Mesothelial cell of epicardium (in vitro differentiated cells): Measurements from ENCODE around the gene IDH3G. TPM values are rescaled to one million over a fixed set of nuclear protein-coding genes. Genes with fewer than 3 reads are reported as not detected.
"Not testable (repeated sequence)": the region's sequence is repeated elsewhere in the genome, so short reads cannot be mapped to it uniquely, and the experiment has no call there.

Experiments
- DNase-seq, 2 experiments: peaks; one replicate each; pipeline ENCODE4 v3.0.0; 2021; ENCODE audit warnings: low spot score in 2 of 2; ENCODE audit not compliant: unreplicated experiment in 2 of 2
- H3K27ac Mint-ChIP-seq: 2 replicates; pipeline ENCODE4 v1.8.0; 2021; ENCODE audit warnings: mixed read lengths
- H3K27me3 Mint-ChIP-seq: 2 replicates; pipeline ENCODE4 v1.8.0; 2021; ENCODE audit warnings: low read depth, mixed read lengths
- H3K36me3 Mint-ChIP-seq: 2 replicates; pipeline ENCODE4 v1.8.0; 2021; ENCODE audit warnings: mixed read lengths
- H3K4me1 Mint-ChIP-seq: 2 replicates; pipeline ENCODE4 v1.8.0; 2021; ENCODE audit warnings: mixed read lengths
- H3K4me3 Mint-ChIP-seq: 2 replicates; pipeline ENCODE4 v1.8.0; 2021; ENCODE audit warnings: mild to moderate bottlenecking, moderate library complexity, mixed read lengths
- H3K9me3 Mint-ChIP-seq: 2 replicates; pipeline ENCODE4 v1.8.0; 2021; ENCODE audit warnings: mixed read lengths
- total RNA-seq: library from RNA; stranded (reverse); gene quantifications from 3 replicates; pipeline ENCODE4 v1.2.1, GENCODE V29; 2021
- TF ChIP-seq, protein P1 (sequence below): fragments of 200-600 bp; sonication (generic); IDR thresholded peaks from one replicate; pipeline ENCODE4 v1.5.0; 2021; ENCODE audit warnings: antibody characterized with exemption; ENCODE audit not compliant: unreplicated experiment

The IDH3G gene
- total RNA-seq, 1 donor from 2014 or later = 53.5 TPM

DNA sequence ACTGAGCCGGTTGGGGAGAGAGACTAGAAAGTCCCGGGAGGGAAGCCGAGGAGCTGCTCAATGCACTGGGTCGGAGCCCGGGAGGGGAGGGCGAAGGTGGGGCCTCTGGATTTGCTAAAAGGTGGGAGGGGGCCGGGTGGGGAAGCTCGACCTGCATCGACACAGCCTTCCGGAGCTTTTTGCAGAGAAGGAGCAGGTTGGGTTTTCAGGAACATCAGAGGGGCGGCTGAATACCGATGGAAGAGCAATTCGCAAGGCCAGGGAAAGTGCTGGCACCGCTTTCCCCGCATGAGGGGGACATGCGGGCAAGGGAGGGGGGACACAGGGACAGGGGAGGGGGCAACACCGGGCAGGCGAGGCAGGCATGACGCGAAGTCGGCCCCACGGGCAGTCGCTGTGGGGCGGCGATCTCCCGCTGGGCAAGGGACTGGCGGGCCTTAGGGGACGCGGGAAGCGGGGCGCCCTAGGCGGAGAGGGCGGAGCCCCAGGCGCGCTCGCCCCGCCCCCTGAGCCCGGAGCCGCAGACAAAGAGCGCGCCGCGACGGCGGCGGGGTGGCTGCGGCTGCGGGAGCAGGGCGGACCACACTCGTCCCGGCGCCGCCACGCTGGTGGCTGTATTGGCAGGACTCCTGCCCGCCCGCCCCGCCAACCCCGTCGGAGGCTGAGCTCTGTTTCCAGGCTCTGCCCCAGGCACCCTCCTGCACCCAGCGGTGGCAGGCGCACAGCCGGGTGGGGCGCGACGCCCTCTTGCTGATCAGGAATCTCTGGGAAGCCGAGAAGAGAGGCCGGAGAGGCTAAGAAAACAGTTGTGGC lies 24.6 kb upstream of the IDH3G start:
- TF ChIP-seq, protein P1, sequence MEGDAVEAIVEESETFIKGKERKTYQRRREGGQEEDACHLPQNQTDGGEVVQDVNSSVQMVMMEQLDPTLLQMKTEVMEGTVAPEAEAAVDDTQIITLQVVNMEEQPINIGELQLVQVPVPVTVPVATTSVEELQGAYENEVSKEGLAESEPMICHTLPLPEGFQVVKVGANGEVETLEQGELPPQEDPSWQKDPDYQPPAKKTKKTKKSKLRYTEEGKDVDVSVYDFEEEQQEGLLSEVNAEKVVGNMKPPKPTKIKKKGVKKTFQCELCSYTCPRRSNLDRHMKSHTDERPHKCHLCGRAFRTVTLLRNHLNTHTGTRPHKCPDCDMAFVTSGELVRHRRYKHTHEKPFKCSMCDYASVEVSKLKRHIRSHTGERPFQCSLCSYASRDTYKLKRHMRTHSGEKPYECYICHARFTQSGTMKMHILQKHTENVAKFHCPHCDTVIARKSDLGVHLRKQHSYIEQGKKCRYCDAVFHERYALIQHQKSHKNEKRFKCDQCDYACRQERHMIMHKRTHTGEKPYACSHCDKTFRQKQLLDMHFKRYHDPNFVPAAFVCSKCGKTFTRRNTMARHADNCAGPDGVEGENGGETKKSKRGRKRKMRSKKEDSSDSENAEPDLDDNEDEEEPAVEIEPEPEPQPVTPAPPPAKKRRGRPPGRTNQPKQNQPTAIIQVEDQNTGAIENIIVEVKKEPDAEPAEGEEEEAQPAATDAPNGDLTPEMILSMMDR = no peak
- H3K9me3 Mint-ChIP-seq = peaks cover 11% of the 10 kb centered on the region
- no peak overlapping the region for H3K27ac Mint-ChIP-seq
- H3K27me3 Mint-ChIP-seq = peaks cover 2% of the 10 kb centered on the region
- peaks cover 5% of the 10 kb centered on the region for H3K4me1 Mint-ChIP-seq
- peak in 1 of 2 experiments; percentile 71 for DNase-seq
- no peaks in the 10 kb centered on the region for H3K36me3 Mint-ChIP-seq
- H3K4me3 Mint-ChIP-seq = peak overlapping the region; percentile 58

DNA sequence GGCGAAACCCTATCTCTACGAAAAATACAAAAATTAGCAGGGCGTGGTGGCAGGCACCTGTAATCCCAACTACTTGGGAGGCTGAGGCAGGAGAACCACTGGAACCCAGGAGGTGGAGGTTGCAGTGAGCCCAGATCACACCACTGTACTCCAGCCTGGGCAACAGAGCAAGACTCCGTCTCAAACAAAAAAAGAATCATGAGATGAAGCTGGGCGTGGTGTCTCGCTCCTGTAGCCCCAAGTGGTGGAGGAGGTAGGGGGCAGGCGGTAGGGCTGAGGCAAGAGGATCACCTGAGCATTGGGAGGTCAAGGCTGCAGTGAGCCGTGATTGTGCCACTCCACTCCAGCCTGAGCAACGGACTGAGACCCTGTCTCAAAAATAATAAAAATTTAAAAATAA lies 23.9 kb upstream of the IDH3G start:
- DNase-seq, H3K36me3 Mint-ChIP-seq, H3K4me1 Mint-ChIP-seq, H3K4me3 Mint-ChIP-seq, H3K27ac Mint-ChIP-seq, H3K27me3 Mint-ChIP-seq: not testable (repeated sequence)
- peaks cover 11% of the 10 kb centered on the region for H3K9me3 Mint-ChIP-seq

DNA sequence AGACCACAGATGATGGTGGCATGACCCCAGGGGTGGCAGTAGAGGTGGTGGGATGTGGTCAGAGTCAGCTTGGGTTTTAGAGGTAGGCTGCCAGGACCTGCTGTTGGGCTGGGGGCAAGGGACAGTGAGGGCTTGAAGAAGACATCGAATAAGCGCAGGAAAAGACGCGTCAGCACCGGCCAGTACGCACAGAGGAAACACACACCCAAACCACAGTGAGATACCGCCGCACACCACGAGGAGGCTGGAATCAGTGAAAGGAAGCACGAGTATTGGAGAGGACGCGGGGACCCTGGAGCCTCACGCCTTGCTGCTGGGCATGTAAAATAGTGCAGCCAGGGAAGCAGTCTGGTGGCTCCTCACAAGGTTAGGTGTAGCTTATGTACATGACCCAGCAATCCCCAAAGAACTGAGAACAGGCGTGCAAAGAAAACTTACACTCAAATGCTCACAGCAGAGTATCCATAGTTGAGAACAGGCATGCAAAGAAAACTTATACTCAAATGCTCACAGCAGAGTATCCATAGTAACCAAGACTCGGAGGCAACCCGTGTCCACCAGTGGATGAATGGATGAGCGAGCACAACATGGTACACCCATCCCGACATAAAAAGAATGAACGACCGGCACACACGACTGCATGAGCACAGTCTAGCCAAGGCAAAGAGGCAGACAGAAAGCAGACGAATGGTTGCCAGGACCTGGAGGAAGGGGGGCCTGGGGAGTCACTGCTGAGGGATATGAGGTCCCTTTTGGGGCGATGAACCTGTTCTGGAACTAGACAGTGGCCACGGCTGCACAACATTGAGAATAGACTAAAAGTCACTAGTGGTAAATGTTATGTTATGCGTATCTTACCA lies 22.9 kb upstream of the IDH3G start:
- Mint-ChIP-seq H3K27me3 (peaks cover 2% of the 10 kb centered on the region), H3K9me3 (peaks cover 11% of the 10 kb centered on the region), H3K4me3 (peak overlapping the region; percentile 16), H3K36me3 (no peaks in the 10 kb centered on the region), H3K4me1 (peaks cover 5% of the 10 kb centered on the region), H3K27ac (no peak overlapping the region)
- no peak for DNase-seq
- TF ChIP-seq, protein P1 = no peak

DNA sequence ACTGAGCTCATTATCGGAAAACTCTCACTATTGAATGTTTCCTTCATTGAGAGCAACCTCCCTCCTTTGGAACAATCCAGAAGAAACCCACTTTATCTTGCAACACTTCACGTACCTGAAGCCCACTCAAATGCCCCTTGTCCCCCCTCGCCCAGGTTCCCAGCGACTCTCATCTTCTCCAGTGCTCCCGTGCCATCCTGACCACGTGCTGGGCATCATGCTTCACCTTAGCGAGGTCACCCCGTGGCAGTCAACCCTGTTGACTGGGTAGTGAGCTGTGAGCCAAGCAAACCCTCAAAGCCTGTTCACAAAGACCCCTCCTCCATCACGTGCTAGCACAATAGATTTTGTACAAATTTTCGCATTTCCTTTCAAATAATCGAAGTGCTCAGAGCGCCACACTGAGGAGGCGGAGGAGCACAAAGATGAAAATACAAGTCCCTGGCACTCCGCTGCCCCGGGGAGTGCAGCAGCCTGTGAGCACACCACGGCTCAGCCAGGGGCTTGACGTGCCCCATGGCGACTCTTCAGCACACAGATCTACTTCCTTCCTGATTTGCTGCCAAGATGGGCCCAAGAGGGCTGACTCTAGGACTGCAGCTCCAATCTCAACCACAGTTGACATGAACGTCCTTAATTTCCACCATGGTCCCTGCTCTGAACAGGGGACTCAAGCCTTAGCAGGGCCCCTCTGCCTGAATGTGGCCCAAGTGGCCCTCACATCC lies 20.6 kb upstream of the IDH3G start:
- H3K36me3 Mint-ChIP-seq = no peaks in the 10 kb centered on the region
- peaks cover 5% of the 10 kb centered on the region for H3K4me1 Mint-ChIP-seq
- TF ChIP-seq, protein P1 = no peak
- peaks cover 2% of the 10 kb centered on the region for H3K27me3 Mint-ChIP-seq
- no peak overlapping the region for H3K27ac Mint-ChIP-seq
- peaks cover 11% of the 10 kb centered on the region for H3K9me3 Mint-ChIP-seq
- no peak overlapping the region for H3K4me3 Mint-ChIP-seq
- DNase-seq = no peak

DNA sequence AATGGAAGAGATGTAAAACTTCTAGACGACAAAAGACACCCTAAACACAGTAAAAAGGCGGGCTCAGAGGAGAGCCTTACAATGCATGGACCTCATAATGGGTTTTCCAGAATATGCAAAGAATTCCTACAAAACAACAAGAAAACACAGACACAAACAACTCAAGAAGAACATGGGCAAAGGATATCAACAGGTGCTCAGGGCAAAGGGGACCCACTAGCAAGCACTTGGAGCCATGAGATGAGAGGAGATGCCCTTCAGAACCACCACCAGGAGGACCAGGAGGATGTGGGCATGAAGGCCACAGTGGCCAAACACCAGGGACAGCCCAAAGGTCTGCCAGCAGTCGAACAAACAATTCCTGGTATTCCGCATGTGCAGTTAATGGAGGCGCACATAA lies 19.0 kb upstream of the IDH3G start:
- DNase-seq = no peak
- Mint-ChIP-seq H3K4me3 (no peak overlapping the region), H3K27me3 (peaks cover 2% of the 10 kb centered on the region), H3K4me1 (no peaks in the 10 kb centered on the region), H3K27ac (no peak overlapping the region), H3K9me3 (peaks cover 11% of the 10 kb centered on the region), H3K36me3 (no peaks in the 10 kb centered on the region)
- TF ChIP-seq, protein P1 = no peak
